GM21717 (cell line): Measurements from ENCODE around the gene SPON2.

Source experiments
- ATAC-seq: cut with Tn5 transposase; IDR thresholded peaks from one replicate; pipeline ENCODE4 v1.9.1; 2021; ENCODE audit warnings: mild to moderate bottlenecking, moderate library complexity; ENCODE audit not compliant: unreplicated experiment

Gene SPON2

GRCh38 chr4:1172971-1173757 is 781 bp upstream of the SPON2 start:
- ATAC-seq = no peak

DNA sequence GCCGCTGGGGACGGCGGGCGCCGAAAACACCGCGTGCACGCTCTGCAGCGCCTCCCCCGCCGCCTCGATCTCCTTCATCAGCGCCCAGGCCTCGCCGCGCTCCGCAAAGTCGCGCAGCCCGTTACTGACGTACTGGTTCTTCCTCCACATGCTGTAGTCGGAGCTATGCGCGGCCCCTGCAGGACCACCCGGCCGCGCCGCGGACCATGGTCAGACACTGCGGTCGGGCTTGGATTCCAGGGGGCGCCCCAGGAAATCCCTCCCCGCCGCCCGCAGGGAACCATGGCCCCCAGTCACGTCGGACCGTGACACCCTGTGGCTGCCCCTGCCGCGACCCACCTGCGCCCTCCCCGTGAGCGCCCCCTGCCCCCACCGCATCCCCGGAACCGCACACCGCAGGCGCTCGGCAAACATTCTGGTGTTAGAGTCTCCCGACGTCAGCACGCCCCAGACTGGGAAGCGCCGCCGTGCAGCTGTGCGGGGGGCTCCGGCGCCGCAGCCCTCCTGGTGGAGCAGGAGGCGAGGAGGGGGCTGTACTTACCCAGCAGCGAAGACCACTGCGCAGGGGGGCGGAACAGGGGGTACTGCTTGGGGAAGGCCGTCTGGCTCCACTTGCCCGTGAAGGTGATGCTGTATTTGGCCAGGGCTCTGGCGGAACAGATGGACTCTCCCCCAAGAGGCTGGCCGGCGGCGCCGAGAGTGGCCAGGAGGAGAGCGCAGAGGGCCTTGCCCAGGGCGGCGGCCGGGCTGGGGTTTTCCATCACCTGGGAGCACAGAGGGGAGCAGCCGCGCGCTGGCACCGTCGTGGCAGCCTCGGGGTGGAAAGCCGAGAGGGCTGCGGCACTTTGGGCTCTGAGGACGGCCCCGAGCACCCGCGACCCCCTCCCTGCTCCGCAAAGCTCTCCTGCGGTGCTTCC is 814 bp downstream of the SPON2 start:
- no peak for ATAC-seq

GRCh38 chr4:1170976-1171310 is 1.4 kb downstream of the SPON2 start:
- no peak for ATAC-seq

DNA sequence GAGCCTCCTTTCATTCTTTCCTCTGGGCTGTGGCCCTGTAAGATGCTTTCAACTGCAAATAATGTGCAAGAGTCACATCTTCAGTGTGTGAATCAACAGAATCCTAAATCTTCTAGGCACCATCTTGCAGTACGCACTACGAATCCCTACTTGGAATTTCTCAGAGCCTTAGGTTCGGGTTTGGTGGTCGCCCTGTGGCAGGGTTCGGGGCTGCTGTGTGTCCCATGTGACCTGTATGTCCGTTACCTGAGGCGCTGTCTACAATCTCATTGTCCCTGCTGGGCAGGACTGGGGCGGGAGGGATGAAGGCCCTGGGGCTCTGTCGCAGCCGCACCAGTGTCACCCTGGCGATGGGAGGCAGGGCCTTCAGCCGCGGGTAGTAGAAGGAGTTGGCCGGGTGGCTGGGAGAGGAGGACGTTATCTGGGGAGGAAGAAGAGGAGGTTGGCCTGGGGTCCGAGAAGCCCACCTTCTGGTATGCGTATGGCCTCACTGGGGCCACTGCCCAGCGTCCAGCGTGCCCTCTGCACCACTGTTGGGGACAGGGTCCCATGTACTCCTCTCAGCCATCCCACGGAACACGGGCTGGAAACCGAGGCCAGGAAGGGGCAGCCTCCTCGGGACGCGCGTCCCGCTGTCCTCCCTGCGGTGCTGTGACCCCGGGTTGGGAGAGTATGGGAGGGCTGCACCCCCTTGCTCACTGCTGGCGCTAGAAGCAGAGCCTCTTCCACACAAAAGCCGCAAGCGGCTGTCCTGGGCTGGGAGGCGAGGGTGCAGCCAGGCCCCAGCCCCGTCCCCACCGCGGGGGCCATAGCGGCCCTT is 2.0 kb downstream of the SPON2 start:
- no peak for ATAC-seq

- no peak for ATAC-seq
Observed at GRCh38 chr4:1169691-1170096, 2.7 kb downstream of the SPON2 start.

DNA sequence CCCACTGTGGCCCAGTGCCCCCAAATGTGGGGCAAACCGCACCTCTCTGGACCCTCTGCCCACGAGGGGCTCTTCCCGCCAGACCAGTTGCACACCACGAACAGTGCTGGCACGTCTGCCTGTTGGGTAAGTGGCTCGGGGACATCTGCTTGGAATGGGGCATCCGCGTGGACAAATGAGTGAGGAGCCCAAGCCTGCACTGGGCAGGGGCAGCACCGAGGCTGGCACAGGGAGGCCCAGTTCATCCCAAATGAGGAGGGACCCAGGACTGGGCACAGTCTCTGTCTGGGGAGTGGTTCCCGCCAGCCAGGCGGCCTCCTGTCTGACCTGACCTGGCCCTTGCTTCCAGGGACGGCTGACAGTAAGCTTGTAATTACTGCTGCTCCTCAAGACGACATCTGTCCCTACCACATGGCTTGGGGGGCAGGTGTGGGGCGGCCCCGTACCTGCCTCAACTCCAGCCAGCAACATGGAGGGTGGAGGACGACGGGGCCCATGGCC is 3.2 kb downstream of the SPON2 start:
- no peak for ATAC-seq

DNA sequence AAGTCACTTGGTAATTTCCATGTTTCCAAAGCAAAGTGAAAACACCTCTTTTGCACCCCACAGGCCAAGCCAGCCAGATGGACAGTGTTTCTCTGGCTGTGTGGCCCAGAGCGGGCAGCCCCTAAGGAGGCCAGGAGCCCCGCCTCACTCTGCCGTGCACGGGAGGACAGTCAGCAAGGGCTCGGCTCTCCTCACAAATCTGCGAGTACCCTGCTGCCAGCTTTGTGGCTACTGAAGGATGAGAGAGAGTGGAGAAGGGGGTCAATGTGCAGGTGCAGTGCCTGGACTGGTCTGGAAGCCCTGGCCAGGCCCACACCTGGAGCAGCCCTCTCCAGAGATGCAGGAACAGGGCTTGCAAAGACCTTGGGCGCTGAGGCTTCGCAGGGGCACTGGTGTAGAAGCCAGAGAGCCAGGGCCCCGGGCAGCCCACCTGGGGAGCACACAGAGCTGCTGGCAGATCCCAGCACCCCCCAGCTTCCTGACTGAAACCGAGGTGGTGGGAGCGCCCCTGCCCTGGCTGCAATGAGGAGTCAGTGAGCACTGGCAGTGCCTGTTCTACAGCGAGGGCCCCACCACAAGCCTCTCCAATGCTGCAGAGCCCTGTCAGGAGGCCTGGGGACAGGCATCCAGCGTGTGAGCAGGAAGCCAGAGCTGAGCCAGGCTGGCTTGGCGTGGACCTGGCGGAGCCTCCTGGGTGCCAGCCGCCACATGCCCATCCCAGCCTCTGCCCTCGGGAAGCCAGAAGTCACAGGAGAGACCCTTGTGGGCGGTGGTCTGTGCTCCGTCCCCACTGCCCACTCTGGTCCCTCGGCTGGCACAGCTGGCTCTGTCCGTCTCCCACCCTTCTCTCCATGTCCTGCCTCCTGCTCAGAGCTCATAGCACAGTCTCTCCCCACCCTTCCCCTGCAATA is 3.9 kb downstream of the SPON2 start:
- no peak for ATAC-seq

DNA sequence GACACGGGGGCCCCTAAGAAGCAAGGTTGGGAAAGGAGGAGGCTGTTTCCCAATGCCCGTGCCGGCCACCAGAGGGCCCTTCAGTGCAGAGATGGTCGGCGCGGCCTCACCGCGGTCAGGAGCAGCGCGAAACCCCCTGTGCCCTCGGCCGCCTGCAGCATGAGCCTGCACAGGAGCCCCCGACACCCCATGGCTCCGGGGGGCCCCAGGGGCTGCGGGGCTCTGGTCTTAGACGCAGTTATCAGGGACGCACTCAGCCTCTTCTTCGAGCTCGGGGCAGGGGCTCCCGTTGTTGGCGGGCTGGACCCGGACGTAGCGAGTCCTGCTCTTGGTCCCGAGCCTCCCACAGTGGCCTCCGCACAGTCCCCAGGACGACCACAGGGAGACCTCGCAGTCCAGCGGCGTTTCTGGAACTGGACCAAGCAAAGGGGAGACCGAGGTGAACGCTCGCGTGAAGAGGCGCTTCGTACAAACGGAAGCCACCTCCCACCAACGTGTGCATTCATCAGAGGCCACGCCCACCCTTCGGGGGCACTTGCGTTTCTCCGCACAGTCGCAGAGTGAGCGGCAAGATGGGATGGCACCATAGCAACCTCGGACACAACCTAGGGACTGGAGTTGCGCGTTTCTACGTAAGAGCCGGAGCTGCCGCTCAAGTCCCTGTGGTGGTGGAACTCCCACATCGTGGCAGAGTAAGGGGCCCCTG is 5.0 kb downstream of the SPON2 start:
- peak; percentile 79 for ATAC-seq

DNA sequence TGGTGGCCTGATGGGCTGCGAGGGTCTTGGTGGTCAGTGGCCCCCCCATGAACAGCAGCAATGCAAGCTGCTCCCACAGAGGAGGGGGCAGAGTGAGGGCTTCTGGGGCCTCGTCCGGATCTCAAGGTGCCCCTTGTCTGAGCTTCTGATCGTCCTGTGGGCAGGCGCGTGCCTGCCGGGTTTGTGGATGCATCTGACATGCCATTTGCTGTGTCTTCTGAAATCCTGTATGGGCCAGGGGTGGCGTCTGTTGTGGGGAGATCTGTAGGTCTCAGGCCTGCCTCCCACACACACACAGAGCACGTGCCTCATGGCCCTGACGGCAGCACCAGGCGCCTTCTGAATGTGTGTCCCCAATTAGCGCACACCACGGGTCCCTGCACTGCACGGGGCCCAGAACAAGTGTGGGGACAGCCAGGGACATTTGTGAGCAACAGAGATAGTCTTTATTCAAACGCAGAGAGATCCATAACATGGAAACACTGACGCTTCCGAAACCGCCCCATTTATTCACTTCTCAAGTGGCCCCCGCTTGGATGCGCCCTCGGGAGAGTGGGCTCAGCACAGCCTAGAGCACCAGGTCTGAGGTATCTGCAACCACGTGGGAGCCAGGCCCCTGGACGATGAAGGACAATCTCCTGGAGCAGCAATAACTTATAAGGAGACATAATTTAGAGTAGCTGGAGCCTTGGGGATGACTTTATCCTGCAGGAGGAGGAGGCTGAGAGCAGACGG is 5.7 kb downstream of the SPON2 start:
- ATAC-seq = no peak

GRCh38 chr4:1164956-1165545 is 7.3 kb downstream of the SPON2 start:
- no peak for ATAC-seq

GRCh38 chr4:1164444-1164843 is 7.9 kb downstream of the SPON2 start:
- ATAC-seq = no peak

GRCh38 chr4:1164040-1164439 is 8.3 kb downstream of the SPON2 start:
- no peak for ATAC-seq

DNA sequence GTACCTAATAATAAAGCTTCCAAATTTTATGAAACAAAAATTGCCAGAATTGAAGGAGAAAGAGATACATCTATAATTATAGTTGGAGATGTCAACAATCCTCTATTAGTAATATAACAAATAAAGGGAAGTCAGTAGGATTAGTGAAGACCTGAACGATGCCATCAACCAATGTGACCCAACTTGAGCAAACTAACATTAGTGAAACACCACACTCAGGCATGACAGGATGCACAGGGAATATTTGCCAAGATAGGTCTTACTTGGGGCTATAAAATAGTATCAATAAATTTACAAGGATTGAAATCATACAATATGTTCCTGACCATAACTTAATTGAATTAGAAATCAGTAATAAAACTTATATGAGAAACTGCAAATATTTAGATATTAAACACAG is 12.0 kb downstream of the SPON2 start:
- ATAC-seq = no peak

DNA sequence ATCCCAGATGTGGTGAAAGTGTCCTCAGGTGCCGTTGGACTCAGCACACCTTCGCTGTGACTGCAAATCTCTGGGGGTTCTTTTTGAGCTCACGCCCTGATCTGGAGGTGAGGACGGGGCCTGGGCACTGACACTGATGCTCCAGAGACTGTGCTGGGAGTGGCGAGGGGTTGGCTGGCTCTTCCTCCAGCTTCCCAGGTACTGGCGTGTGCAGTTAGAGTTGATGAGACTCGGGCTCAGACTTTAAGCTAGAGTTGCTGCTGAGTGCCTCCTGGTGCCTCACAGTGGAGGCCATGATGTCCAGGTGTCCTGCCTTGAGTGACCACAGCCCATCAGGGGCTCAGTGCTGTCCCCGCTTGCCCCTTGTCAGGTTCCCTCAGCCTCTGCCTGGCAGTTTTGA is 16.3 kb downstream of the SPON2 start:
- ATAC-seq = no peak

- ATAC-seq = no peak
Observed at GRCh38 chr4:1155314-1155713, 17.1 kb downstream of the SPON2 start.

GRCh38 chr4:1154523-1155182 is 17.7 kb downstream of the SPON2 start:
- no peak for ATAC-seq

GRCh38 chr4:1154126-1154522 is 18.3 kb downstream of the SPON2 start:
- no peak for ATAC-seq

DNA sequence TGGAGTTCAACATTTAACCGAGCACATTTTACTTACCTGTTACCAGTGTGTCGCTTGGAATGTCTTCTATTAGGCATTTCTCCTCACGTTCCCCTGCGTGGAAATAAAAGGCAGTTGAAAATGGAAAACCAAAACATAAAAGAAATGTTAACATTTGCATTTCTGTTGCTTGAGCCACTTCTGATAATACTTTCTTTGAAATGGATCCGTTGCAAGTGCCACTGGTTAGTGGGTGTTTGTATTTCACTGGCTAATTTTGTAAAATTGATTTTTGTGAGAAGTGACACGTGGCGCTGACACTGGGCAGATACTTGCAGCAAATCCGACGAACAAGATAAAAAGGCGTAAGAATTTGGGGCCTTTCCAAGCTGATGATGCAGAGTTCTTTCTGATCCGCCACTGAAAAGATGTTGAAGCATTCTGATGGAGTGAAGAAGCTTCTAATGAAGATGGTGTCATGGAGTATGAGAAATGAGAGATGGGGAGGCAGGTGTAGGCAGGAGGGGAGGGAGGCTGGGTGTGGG is 18.8 kb downstream of the SPON2 start:
- no peak for ATAC-seq
